GM19397 (cell line): Measurements from ENCODE around the gene TXNIP.

Experiments used
- ATAC-seq: cut with Tn5 transposase; IDR thresholded peaks from one replicate; pipeline ENCODE4 v1.9.1; 2021; ENCODE audit warnings: mild to moderate bottlenecking, moderate library complexity; ENCODE audit not compliant: unreplicated experiment

The TXNIP gene

DNA sequence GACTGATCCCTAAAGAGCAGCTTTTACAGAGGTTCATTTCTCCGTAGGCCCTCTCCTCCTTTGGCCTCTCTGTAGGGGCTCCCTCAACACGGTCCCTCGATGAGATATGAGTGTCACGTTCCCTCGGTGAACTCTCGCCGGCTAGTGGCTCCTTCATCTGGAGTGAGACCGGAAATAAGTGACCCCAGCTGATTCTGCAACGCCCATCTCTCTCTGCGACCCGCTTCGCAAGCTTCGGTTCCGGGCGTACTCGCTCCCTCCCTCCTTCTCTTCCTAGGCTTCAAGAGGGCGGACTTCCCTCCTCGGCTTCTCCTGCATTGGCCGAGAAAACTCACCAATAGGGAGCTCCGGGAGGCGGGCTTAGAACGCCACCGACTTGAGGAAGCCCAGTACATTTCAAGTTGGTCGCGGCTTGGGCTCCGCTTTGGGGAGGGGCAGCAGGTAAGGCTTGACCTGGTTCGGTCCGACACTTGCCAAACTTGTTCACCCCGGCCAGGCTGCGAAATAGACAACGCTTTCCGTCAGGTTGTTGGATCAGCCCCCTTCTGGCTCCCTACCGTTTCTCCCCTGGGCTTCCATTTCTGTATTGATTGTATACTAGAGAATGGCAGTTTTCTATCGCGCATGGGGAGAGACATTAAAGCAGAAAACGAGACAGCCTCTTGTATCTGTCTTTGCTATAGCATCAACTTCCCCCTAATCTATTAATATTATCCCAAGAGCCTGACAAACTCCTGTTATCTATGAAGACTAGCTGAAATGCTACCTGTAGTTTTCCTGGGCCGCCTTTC lies 31.9 kb downstream of the TXNIP start, which contains the start of the genes ANKRD34A and POLR3GL:
Gene ANKRD34A (minus strand): TSS at position 248 of the 791 bp plus-strand sequence. CDS start 2,816 bp downstream, outside the sequence.
Gene POLR3GL (plus strand): TSS at position 363 of the 791 bp plus-strand sequence. CDS start 10,176 bp downstream, outside the sequence.
- ATAC-seq, result peak; percentile 85

DNA sequence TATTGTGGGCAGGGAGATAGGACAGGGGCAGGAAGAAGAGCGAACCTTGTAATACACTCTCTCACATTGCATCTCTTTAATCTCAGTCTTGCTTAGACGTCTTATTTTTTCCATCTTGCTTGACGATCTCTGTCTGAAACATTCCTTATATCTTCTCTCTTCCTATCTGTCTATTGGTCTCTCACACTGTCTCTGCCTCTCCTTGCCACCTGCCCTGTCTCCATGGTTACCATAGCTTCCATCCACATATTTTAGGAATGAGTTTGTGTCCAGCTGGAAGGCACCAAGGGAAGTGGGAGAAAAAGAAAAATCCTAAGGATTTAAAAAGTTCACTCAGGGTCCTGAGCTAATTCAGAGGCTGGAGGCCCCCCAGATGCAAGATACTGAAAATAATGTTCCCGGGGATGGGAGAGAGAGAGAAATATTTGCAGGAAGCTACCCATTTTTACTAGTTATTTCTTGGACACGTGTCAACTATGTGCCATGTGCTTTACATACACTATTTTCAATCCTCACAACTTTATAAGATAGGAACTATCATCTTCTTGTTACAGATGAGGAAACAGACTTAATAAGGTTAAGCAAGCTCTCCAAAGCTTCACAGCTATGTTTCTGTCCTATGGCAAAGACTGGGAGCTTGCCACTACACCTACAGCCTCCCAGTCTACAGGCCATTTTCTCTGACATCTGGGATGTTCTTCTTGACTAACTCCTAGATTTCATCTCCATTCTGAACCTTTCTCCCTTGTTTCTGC lies 32.9 kb downstream of the TXNIP start:
- ATAC-seq, result no peak

DNA sequence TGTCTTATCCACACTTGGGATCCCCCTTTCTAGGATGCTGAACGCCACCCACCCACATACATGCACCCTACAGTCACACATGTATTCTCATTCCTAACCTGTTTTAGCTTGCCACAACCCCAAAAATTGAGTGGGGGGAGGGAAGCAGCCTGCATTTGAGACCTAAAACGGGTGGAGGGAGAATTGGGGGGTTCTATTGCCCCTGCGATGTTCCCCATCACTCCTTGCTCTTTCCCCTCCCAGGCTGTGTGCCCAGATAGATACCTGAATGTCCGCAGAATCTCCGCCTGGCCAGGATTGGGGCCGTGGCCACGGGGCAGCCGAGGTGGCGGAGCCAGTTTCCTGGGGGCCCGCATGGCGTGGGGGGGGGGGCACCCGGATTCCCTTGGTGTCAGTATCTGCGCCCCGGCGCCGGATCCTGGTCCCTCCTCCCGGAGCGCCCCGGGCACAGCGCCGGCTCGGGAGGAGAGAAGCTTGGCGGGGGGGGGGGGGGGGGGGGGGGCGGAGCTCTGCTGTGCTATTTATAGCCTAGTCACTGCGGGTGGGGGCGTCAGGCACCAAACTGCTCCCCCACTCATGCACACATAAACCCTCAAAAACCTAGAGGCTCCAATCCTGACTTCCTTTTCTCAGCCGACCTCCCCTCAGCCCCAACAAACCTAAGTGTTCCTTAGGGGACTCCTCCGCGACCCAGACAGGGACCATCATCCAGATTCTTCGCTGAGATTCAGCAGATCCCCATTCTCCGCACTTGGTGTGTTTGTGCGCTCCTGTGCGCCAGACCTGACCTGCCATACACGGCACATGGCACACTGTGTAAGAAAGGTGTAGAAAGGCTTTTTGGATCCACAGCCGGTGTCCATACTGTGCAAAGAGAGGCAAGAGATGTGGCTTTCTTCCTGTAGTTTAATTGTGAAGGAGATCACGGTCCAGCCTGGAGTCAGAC lies 33.9 kb downstream of the TXNIP start:
- no peak for ATAC-seq

DNA sequence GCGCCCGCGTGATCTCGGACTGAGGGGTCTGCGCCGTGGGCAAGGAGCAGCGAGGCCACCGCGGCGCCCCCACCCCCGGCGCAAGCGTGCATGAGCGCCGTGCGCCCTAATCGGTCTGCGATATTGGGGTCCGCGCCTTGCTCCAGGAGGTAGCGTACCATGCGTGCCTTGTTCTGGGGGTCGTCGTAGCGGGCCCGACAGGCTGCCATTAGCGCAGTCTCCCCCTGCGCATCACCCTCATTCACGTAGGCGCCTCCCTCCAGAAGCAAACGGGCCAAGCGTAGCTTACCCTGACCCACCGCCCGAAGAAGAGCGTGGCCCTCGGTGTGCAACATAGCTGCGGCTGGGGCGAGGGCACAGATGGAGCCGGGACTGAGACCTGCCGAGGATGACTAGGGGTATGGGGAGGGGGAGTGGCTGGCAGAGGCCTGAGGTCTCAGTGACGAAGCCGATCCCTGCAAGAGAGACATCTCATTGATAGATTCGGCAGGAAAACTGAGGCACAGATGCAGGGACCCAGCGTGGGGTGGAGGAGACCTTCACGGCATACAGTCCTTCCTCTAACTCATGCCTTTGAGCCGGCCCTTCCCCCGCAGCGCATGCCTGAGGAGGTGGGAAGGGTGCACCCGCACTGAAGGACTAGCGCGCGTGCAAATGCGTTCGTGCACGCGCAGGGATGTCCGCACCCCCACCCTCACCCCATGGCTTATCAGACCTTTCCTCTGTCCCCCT lies 34.8 kb downstream of the TXNIP start:
- no peak for ATAC-seq

DNA sequence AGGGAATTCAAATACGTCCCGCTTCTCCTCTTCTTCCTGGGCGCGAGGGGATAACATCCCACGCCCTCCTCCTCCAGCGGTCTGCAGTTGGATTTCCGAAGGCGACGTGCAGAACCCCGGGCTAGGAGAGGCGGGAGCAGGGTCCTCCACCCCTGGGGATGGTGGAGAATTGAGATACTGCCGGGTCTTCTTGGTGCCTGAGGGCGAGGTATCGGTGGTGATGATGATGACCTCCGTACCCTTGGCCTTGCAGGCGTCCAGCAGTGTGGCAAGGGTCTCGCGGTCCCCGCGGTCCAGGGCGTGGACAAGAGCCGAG lies 35.3 kb downstream of the TXNIP start:
- no peak for ATAC-seq

DNA sequence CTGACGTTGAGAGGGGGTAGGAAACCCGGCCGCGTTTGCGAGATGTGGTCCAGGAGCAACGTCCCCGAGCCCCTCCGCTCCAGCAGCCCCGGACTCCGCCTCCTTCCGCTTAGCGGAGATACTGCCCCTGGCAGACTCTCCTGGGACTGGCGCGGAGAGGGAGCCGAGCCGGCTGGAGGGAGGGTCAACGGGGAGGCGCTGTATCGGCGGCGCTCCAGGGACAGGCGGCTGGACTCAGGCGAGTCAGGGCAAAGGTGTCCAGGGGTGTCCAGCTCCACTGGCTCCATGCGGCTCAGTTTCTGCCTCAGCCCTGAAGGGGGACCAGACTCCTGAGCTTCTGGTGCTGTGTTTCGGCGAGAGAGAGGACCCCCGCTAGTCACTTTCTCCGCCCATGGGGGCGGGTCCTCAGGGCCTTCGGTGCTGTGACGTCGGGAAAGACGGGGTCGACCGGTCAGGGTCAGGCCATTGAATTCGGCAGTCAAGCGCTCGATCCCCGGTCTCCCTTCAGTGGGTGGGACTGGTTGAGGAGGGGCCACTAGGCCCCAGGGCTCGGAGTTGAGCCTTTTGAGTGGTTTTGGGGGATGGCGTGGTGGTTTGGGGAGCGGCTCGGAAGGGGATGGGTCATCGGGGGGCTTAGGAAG lies 35.8 kb downstream of the TXNIP start:
- no peak for ATAC-seq

DNA sequence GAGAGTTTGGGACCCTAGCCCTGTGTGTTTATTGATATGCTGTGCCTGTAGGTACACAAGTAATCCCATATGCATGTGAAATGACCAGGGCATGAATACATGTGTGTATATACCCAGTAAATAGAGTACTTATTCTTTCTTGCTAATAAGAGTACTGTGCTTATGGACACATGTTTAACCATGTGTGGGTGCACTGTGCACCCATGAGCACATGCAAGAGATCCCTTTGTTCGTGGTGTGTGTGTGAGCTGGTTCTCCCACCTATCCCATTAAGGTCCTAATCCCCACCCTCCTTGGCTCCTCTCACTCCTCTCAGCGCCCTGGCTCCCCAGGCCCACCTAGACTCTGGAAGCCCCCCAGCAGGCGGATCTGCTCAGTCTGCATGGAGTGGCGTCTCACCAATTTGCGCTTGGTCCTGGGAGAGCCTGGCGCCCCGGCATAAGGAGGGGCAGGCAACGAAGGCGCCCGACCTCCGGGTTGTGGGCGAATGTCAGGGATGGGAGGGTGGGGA lies 36.4 kb downstream of the TXNIP start:
- ATAC-seq, result no peak

DNA sequence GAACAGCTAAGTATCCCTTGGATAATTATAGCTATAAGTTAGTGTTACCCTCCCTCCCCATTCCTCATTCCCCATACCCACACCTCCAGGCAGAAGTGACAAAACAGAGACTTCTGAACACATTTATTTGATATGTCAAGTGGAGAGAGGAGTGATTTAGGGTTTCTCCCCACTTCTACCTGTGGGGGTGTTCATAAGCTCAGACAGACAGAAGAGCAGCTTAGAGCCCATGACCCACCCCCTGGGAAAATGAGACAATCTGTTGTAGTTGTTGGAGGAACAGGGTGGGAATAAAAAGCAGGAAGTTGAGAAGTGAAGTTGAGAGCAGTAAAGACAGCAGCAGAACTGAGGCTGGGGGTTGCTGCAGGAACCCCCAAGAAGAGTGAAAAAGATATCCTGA lies 37.0 kb downstream of the TXNIP start:
- ATAC-seq, result no peak

DNA sequence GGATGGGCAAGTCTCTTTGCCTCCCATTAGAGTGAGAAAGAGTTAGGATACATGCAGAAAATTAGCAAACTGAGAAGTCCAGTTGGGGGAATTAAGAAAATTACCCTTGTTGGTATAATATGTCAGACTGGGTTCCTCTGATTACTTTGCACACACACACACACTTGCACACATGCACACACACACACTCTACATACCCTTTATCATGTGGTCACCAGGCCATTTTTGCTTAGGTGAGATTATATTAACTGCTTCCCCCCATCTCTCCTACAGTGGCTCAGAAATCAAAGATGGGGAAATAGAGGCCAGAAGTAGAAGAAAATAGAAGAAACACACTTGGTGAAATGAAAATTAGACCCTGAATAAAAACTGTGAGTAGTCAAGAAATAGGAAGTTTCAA lies 37.6 kb downstream of the TXNIP start:
- ATAC-seq, result no peak

DNA sequence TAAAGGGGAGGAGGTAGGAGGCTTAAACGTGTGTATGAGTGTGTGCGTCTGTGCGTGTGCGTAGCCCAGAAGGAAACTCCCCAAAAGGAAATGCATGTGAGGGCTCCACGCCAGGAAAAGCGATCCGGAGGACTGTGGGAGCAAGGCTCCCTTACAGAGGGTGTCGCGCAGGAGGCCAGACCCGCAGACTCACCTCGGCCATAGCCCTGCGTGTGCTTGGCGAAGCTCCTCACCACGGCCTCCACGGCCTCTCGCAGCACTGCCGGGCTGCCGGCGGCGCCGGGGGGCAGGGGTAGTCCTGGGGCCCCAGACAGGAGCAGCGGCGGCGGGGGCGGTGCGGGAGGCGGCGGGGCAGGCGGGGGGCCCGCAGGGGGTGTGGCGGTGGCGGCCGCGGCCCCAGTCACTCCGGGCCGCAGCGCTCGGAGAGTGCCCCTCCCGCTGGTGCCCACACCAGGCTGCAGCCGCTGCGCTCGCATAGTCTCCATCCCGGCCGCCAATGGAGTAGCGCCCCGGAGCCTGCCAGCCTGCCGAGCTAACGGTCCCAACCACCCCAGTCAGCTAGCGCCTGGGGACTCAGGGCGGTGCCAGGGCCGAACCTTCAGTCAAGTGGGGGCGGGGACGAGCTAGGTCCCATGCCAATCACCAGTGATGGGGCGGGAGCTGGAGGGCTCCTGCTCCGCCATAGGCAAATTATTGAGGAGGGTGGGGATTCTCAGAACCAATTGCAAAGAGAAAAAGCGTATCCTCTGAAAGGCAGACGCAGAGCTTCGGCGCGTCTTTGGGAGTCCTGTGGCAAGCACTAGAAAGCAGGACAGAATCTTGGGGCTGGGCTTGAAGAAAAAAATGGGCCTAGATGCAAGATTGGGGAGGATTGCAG lies 38.7 kb downstream of the TXNIP start, which contains the start of gene LIX1L:
Gene LIX1L (minus strand): TSS at position 575 of the 877 bp plus-strand sequence. CDS start 90 bp downstream, at position 485.
- ATAC-seq, result peak; percentile 82

DNA sequence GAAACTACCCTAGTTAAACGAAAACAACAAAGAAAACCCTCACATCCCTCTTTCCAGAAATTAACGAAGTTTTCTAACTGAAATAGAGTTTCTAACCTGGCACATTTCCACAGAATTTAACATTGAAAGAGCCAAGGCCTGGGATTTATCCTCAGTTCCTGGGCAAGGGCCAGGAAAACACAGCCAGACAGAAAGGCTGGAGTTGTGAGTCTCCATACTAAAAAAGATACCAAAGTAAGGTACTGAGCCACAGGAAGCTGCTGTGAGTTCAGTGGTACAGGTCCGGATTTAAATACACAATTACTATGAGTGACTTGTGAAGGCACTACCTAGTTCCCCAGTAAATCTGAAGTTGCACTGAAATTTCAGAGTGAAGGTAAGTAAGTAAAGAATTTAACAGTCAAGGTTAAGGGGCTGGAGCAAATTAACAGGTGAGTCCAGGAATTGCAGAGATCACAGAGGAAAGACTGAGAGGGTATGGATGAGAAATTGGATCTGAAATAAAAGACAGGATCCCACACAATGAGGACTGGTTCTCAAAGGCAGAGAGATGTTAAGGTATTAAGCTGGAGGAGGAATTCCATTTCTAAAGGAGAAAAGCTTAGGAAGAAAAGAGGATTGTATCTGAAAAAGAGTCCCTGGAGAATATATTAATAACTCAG lies 39.5 kb downstream of the TXNIP start:
- no peak for ATAC-seq

DNA sequence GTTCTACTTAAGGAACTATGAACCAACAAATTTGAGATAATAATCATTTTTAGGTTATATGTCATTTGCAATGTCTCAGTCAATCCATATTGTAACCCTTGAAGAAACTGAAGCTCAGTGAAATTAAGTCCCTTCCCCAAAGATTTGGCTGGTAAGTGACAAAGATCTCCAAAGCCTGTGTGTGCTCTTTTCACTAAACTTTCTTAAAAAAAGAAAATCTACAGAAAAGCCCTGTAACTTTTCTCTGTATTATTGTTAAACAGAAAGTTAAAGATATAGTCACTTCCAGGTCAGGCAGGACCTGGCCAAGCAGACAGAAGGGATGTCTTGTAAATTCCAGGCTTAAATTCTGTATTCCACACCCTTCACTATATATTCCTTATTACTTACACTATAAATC lies 40.0 kb downstream of the TXNIP start:
- ATAC-seq, result no peak

DNA sequence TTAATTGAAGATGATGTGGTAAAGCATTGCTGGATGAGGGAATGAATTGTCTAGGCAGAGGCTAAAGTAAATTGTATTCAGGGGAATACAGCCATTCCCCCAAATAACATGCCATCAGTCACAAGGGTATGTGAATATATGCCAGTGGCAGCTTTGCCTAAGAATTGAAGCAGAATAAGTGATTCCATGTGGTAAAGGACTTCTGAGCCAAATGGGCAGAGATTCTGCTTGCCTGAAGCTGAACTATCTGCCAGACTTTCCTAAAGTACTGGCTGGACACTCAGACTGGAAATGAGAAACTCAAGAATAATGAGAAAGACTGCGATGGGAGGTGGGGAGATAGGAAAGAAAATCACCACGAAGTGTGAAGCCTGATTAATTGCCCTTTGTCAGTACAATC lies 40.9 kb downstream of the TXNIP start:
- ATAC-seq, result no peak

DNA sequence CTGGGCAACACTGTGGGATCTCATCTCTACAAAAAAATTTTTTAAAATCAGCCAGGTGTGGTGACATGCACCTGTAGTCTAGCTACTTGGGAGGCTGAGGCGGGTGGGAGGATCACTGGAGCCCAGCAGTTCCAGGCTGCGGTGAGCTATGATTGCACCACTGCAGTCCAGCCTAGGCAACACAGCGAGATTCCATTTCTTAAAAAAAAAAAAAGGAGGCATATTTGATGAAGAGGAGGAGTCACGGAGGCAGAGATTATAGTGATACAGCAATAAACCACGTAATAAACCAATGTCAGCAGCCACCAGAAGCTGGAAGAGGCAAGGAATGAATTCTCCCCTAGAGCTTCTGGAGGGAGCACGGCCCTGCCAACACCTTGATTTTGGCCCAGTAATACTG lies 42.5 kb downstream of the TXNIP start:
- ATAC-seq, result no peak

DNA sequence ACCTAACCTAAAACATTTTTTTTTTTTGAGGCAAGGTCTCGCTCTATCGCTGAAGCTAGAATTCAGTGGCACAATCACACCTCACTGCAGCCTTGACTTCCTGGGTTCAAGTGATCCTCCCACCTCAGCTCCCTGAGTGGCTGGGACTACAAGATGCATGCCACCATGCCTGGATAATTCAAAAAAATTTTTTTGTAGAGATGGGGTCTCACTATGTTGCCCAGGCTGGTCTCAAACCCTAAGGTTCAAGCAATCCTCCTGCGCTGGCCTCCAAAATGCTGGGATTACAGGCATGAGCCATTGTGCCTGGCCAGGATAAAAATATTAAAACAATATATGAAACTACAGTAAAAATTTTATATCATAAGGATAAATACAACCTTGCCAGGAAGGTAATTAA lies 43.5 kb downstream of the TXNIP start:
- no peak for ATAC-seq

DNA sequence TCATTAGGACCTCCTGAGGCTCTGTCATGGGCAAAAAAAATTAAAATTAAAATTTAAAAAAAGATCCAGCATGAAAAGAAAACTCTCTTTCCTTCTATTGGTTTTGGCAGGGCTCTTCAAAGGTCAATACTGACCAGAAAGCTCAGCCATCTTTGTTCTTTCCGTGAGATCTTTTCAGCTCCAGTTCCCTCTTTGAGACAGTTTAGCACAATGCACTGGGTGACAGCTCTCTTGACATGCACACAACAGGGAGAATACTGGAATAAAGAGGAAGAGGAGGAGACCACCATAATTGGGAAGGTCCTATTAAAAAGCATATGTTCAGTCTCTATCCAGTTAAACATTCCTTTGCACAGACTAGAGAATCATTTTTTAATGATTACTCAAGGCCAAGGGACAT lies 44.9 kb downstream of the TXNIP start:
- no peak for ATAC-seq

DNA sequence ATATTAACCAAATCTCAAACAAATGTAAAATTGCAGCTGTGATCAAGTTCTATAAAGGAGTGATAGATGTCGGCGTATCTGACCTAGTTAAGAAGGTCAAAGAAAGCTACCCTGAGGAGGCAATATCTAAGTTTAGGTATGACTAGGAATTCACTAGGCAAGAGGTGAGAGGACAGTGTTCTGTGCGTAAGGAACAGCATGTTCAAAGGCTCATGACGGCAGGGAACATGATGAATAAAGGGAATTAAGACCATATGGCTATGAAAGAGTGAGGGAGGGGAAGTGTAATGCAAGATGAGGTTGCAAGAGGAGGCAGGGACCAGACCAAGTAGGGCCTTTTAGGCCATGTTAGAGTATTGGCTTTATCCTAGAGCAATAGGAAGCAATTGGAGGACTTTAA lies 47.2 kb downstream of the TXNIP start:
- ATAC-seq, result no peak

DNA sequence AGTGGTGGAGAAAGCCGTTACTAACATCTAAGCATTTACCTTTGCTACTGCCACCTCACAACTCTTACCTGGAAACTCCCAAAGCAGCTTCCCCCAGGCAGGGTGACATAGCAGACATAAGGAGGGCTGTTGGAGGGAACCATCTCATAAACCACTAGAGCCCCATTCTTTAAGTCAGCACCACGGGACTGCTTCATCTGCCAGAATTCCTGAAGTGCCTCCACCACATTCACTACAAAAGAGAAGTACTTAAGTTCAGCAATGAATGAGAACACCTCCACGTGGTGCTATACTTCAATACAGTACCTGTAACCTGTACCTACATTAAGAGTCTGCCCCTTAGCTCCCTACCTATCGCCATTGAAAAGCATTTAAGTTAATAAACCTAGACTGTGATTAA lies 48.8 kb downstream of the TXNIP start:
- no peak for ATAC-seq
